ENCODE data around the gene SRGAP3. TPM values are rescaled to one million over a fixed set of nuclear protein-coding genes. Genes with fewer than 3 reads are reported as not detected.

The SRGAP3 gene
- total RNA-seq, 1 experiment from 2014 or later, result 17.9 TPM

DNA sequence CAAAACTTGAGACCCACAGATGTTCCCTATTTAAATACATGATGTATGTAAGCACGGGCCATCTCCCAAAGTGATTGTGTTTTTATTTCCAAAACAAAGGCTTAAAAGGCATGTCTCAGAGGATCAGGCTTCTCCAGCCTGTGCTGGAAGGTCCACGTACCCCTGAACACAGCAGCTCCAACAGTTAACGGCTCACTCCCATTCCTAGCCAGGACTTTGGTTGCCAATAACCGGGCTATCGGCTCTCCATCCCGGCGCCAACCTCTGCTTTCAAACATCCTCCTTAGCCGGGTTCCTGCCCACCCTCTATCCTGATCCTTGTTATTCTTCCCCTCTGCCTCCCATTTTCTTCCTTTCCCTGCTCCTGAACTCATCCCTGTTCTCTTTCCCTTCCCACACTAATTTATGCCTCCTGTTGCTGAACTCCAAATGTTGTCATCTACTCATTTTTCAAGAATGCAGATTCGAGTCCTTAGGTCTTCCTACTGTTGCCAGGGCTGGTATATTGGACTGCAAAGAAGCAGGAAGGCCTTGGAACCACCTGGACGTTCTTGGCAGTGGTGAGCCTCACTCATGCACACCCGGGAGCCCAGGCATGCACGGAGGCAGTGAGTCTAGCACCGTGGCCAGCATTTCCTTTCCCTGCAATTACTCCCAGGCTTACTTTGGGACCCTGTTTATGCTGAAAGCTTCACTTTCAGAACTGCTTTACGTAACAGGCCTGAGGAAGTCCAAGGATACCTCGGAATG, 157.8 kb downstream of the SRGAP3 start (continued):
- TF ChIP-seq, protein P1, sequence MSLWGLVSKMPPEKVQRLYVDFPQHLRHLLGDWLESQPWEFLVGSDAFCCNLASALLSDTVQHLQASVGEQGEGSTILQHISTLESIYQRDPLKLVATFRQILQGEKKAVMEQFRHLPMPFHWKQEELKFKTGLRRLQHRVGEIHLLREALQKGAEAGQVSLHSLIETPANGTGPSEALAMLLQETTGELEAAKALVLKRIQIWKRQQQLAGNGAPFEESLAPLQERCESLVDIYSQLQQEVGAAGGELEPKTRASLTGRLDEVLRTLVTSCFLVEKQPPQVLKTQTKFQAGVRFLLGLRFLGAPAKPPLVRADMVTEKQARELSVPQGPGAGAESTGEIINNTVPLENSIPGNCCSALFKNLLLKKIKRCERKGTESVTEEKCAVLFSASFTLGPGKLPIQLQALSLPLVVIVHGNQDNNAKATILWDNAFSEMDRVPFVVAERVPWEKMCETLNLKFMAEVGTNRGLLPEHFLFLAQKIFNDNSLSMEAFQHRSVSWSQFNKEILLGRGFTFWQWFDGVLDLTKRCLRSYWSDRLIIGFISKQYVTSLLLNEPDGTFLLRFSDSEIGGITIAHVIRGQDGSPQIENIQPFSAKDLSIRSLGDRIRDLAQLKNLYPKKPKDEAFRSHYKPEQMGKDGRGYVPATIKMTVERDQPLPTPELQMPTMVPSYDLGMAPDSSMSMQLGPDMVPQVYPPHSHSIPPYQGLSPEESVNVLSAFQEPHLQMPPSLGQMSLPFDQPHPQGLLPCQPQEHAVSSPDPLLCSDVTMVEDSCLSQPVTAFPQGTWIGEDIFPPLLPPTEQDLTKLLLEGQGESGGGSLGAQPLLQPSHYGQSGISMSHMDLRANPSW (CRISPR knock-in tag; conservative IDR thresholded peaks at IDR 0.05; ENCODE audit: low read depth), result no peak
- TF ChIP-seq, protein P2, sequence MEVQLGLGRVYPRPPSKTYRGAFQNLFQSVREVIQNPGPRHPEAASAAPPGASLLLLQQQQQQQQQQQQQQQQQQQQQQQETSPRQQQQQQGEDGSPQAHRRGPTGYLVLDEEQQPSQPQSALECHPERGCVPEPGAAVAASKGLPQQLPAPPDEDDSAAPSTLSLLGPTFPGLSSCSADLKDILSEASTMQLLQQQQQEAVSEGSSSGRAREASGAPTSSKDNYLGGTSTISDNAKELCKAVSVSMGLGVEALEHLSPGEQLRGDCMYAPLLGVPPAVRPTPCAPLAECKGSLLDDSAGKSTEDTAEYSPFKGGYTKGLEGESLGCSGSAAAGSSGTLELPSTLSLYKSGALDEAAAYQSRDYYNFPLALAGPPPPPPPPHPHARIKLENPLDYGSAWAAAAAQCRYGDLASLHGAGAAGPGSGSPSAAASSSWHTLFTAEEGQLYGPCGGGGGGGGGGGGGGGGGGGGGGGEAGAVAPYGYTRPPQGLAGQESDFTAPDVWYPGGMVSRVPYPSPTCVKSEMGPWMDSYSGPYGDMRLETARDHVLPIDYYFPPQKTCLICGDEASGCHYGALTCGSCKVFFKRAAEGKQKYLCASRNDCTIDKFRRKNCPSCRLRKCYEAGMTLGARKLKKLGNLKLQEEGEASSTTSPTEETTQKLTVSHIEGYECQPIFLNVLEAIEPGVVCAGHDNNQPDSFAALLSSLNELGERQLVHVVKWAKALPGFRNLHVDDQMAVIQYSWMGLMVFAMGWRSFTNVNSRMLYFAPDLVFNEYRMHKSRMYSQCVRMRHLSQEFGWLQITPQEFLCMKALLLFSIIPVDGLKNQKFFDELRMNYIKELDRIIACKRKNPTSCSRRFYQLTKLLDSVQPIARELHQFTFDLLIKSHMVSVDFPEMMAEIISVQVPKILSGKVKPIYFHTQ (CRISPR knock-in tag; IDR thresholded peaks at IDR 0.05), result no peak
- TF ChIP-seq ATF1 (CRISPR knock-in tag; IDR thresholded peaks at IDR 0.05) (no peak), OVOL2 (CRISPR knock-in tag; IDR thresholded peaks at IDR 0.05; ENCODE audit: borderline replicate concordance) (no peak)

DNA sequence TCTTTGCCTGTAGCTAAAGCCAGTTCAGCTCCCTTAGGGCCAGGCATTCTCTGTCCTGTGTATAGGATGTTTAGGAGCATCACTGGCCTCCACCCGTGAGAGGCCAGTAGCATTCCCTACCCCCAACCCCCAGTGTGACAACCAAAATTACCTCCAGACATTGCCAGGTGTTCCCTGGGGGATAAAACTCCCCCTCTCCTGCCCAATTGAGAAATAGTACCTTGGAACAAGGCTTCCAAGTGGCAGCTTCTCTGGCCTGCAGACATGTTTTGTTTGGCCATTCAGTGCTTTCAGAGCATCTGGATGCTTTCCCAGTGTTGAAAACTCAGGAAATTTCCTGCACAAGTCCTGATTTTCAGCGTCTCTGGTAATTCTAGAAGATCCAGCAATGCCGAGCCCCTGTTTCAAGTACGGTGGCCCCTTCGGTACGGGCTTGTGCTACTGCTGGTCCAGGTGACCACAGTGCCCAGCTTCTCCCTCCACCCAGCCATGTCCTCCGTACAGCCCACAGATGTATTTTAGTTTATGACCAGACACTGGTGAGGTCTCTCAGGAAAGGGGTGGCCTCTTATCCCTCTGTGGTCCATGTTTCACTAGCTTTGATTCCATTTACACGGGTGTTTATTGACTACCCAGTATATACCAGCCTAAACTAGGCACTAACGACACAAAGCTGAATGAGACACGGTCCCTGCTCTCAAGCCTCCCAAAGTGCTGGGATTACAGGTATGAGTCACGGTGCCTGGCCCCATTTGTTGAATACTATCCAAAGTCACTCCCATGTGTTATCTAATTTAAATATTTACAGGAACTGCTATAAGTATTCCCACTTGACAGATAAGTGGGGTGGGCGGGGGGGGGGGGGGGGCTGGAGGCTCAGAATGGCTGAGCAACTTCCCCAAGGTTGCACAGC, 160.7 kb downstream of the SRGAP3 start:
- POLR2A ChIA-PET, result no interaction called here
- ATAC-seq (no peak), DNase-seq (ENCODE audit: low spot score) (no peak)
- Mint-ChIP-seq H3K9me3 (peaks cover 14% of the 10 kb centered on the region), H3K4me1 (peaks cover 9% of the 10 kb centered on the region), H3K36me3 (no peaks in the 10 kb centered on the region), H3K27me3 (ENCODE audit: low read depth) (no peaks in the 10 kb centered on the region; the same call in 1 of the 2 replicates), H3K27ac (no peak overlapping the region), H3K4me3 (no peak overlapping the region)
- TF ChIP-seq ESRRA (CRISPR knock-in tag; IDR thresholded peaks at IDR 0.05; ENCODE audit: borderline replicate concordance), result no peak
- TF ChIP-seq, protein P3, sequence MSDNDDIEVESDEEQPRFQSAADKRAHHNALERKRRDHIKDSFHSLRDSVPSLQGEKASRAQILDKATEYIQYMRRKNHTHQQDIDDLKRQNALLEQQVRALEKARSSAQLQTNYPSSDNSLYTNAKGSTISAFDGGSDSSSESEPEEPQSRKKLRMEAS (CRISPR knock-in tag; IDR thresholded peaks at IDR 0.05), result no peak
- TF ChIP-seq SMAD4 (CRISPR knock-in tag; IDR thresholded peaks at IDR 0.05), result no peak
- TF ChIP-seq, protein P4, sequence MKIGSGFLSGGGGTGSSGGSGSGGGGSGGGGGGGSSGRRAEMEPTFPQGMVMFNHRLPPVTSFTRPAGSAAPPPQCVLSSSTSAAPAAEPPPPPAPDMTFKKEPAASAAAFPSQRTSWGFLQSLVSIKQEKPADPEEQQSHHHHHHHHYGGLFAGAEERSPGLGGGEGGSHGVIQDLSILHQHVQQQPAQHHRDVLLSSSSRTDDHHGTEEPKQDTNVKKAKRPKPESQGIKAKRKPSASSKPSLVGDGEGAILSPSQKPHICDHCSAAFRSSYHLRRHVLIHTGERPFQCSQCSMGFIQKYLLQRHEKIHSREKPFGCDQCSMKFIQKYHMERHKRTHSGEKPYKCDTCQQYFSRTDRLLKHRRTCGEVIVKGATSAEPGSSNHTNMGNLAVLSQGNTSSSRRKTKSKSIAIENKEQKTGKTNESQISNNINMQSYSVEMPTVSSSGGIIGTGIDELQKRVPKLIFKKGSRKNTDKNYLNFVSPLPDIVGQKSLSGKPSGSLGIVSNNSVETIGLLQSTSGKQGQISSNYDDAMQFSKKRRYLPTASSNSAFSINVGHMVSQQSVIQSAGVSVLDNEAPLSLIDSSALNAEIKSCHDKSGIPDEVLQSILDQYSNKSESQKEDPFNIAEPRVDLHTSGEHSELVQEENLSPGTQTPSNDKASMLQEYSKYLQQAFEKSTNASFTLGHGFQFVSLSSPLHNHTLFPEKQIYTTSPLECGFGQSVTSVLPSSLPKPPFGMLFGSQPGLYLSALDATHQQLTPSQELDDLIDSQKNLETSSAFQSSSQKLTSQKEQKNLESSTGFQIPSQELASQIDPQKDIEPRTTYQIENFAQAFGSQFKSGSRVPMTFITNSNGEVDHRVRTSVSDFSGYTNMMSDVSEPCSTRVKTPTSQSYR (CRISPR knock-in tag; IDR thresholded peaks at IDR 0.05), result no peak
- CTCF ChIA-PET, result interaction anchor here (1.0 to 2.2 kb wide), 3 partner anchors 10 to 101 kb away, joined by 3 to 12 read pairs (median 3); no protein-coding TSS in a partner anchor

DNA sequence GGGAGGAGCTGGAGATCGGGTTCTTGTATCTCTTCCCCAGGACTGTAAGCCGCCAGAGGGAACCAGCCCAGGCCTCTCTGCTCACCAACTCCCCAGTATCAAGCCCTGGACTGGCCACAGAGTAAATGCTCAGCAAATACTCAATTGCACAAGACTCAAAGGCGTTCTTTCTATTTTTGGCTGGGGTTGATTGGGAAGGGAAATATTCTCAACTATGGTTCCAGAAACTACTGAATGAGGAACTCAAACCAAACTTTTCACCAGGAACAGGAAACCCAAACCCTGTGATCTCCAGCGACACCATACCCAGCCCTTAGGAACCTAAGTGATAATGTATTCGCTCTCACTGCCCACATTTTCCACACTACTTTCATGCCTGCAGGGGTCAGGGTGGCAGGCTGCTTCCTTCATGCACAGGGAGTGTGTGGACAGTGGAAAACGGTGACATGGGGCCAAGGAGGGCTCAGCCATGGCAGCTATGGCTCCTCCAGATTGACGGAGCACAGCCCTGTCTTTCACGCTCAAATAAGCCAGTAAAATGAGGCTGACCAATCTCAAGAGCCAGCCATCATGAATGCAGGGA, 161.5 kb downstream of the SRGAP3 start:
- Mint-ChIP-seq H3K27ac (no peak overlapping the region), H3K36me3 (no peaks in the 10 kb centered on the region), H3K27me3 (ENCODE audit: low read depth) (no peaks in the 10 kb centered on the region; the same call in 1 of the 2 replicates), H3K4me1 (peaks cover 9% of the 10 kb centered on the region), H3K9me3 (peaks cover 14% of the 10 kb centered on the region), H3K4me3 (no peak overlapping the region)
- CTCF ChIA-PET, result interaction anchor here (1.0 to 2.2 kb wide), 3 partner anchors 24 to 100 kb away, joined by 3 to 12 read pairs (median 3); no protein-coding TSS in a partner anchor
- POLR2A ChIA-PET, result no interaction called here
- ATAC-seq, result peak; percentile 28; the same call in 1 of the 2 replicates
- DNase-seq (ENCODE audit: low spot score), result no peak
- TF ChIP-seq TEAD4 (CRISPR knock-in tag; IDR thresholded peaks at IDR 0.05), result no peak
- no peak for TF ChIP-seq HMGA2 (CRISPR knock-in tag; IDR thresholded peaks at IDR 0.05)
- TF ChIP-seq RELA (CRISPR knock-in tag; IDR thresholded peaks at IDR 0.05; ENCODE audit: borderline replicate concordance), result no peak
- TF ChIP-seq, protein P5, sequence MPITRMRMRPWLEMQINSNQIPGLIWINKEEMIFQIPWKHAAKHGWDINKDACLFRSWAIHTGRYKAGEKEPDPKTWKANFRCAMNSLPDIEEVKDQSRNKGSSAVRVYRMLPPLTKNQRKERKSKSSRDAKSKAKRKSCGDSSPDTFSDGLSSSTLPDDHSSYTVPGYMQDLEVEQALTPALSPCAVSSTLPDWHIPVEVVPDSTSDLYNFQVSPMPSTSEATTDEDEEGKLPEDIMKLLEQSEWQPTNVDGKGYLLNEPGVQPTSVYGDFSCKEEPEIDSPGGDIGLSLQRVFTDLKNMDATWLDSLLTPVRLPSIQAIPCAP (CRISPR knock-in tag; IDR thresholded peaks at IDR 0.05), result no peak
- TF ChIP-seq, protein P6, sequence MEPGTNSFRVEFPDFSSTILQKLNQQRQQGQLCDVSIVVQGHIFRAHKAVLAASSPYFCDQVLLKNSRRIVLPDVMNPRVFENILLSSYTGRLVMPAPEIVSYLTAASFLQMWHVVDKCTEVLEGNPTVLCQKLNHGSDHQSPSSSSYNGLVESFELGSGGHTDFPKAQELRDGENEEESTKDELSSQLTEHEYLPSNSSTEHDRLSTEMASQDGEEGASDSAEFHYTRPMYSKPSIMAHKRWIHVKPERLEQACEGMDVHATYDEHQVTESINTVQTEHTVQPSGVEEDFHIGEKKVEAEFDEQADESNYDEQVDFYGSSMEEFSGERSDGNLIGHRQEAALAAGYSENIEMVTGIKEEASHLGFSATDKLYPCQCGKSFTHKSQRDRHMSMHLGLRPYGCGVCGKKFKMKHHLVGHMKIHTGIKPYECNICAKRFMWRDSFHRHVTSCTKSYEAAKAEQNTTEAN (CRISPR knock-in tag; IDR thresholded peaks at IDR 0.05), result no peak
- TF ChIP-seq SOX15 (CRISPR knock-in tag; IDR thresholded peaks at IDR 0.05), result no peak
- TF ChIP-seq ATF1 (CRISPR knock-in tag; IDR thresholded peaks at IDR 0.05), result no peak
- no peak for TF ChIP-seq ZNF219 (CRISPR knock-in tag; IDR thresholded peaks at IDR 0.05; ENCODE audit: borderline replicate concordance)
- TF ChIP-seq, protein P7, sequence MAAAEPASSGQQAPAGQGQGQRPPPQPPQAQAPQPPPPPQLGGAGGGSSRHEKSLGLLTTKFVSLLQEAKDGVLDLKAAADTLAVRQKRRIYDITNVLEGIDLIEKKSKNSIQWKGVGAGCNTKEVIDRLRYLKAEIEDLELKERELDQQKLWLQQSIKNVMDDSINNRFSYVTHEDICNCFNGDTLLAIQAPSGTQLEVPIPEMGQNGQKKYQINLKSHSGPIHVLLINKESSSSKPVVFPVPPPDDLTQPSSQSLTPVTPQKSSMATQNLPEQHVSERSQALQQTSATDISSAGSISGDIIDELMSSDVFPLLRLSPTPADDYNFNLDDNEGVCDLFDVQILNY (CRISPR knock-in tag; IDR thresholded peaks at IDR 0.05), result no peak
- no peak for TF ChIP-seq NR2C2 (CRISPR knock-in tag; IDR thresholded peaks at IDR 0.05)

All from WTC11 (cell line).